ENCODE data around the gene CORO2B.

CORO2B gene

GRCh38 chr15:68706931-68707330 is 128.1 kb downstream of the CORO2B start:
- DNase-seq, result no peak

- no peak for DNase-seq
Observed at GRCh38 chr15:68707386-68707785, 128.6 kb downstream of the CORO2B start.

- DNase-seq, result no peak
Observed at GRCh38 chr15:68709876-68710275, 131.1 kb downstream of the CORO2B start.

GRCh38 chr15:68710536-68710935 is 131.7 kb downstream of the CORO2B start:
- no peak for DNase-seq

- no peak for DNase-seq
Observed at GRCh38 chr15:68711406-68711805, 132.6 kb downstream of the CORO2B start.

GRCh38 chr15:68712886-68713285 is 134.1 kb downstream of the CORO2B start:
- no peak for DNase-seq

- DNase-seq, result no peak
Observed at GRCh38 chr15:68713874-68714273, 135.1 kb downstream of the CORO2B start.

GRCh38 chr15:68715111-68715510 is 136.3 kb downstream of the CORO2B start:
- DNase-seq, result no peak

- no peak for DNase-seq
Observed at GRCh38 chr15:68717951-68718350, 139.2 kb downstream of the CORO2B start.

- no peak for DNase-seq
Observed at GRCh38 chr15:68718468-68718867, 139.7 kb downstream of the CORO2B start.

- DNase-seq, result no peak
Observed at GRCh38 chr15:68719051-68719450, 140.3 kb downstream of the CORO2B start.

GRCh38 chr15:68719672-68720071 is 140.9 kb downstream of the CORO2B start:
- no peak for DNase-seq

GRCh38 chr15:68721886-68722285 is 143.1 kb downstream of the CORO2B start:
- DNase-seq, result no peak

- DNase-seq, result no peak
Observed at GRCh38 chr15:68725736-68726135, 146.9 kb downstream of the CORO2B start.

GRCh38 chr15:68726246-68726645 is 147.5 kb downstream of the CORO2B start:
- DNase-seq, result no peak

GRCh38 chr15:68729789-68730411 is 151.1 kb downstream of the CORO2B start:
- DNase-seq, result no peak

GRCh38 chr15:68730471-68730919 is 151.7 kb downstream of the CORO2B start:
- DNase-seq, result no peak

- no peak for DNase-seq
Observed at GRCh38 chr15:68730976-68731897, 152.4 kb downstream of the CORO2B start.

GRCh38 chr15:68732451-68732850 is 153.7 kb downstream of the CORO2B start:
- no peak for DNase-seq

GRCh38 chr15:68733666-68734065 is 154.9 kb downstream of the CORO2B start:
- no peak for DNase-seq

GRCh38 chr15:68734352-68734751 is 155.6 kb downstream of the CORO2B start:
- no peak for DNase-seq

GRCh38 chr15:68734881-68735280 is 156.1 kb downstream of the CORO2B start:
- no peak for DNase-seq

GRCh38 chr15:68735610-68736009 is 156.8 kb downstream of the CORO2B start:
- DNase-seq, result no peak

- DNase-seq, result no peak
Observed at GRCh38 chr15:68739390-68740080, 160.7 kb downstream of the CORO2B start.

All from NCI-H2107 (cell line).